MM.1S (cell line): ENCODE measurements around the gene ADCYAP1R1.

Experiments used
- DNase-seq: peaks from one replicate; pipeline ENCODE4 v3.0.0-alpha.2; 2015
- H2AFZ ChIP-seq: fragments of 300-600 bp; sonication (generic); 2 replicates; pipeline ENCODE4 v1.6.0; 2016; ENCODE audit warnings: antibody characterized with exemption, low read length
- H3F3A ChIP-seq: fragments of 300-600 bp; sonication (generic); 2 replicates; pipeline ENCODE4 v1.6.1; 2016; ENCODE audit warnings: mild to moderate bottlenecking, antibody characterized with exemption, low read length, moderate library complexity, mixed read lengths; ENCODE audit not compliant: insufficient read depth
- H3K27ac ChIP-seq: fragments of 300-600 bp; sonication (generic); 2 replicates; pipeline ENCODE4 v1.5.1; 2016; ENCODE audit warnings: mild to moderate bottlenecking, low read length
- H3K27me3 ChIP-seq: fragments of 300-600 bp; sonication (generic); replicated peaks from 2 replicates; pipeline ENCODE4 v1.6.0; 2016; ENCODE audit warnings: low read length; ENCODE audit not compliant: insufficient read depth
- H3K36me3 ChIP-seq: fragments of 300-600 bp; sonication (generic); replicated peaks from 2 replicates; pipeline ENCODE4 v1.6.1; 2016; ENCODE audit warnings: mild to moderate bottlenecking, low read length, mixed read lengths; ENCODE audit not compliant: insufficient read depth
- H3K4me1 ChIP-seq: fragments of 300-600 bp; sonication (generic); 2 replicates; pipeline ENCODE4 v1.6.1; 2016; ENCODE audit warnings: low read length, mixed read lengths
- H3K4me2 ChIP-seq: fragments of 300-600 bp; sonication (generic); 2 replicates; pipeline ENCODE4 v1.6.0; 2016; ENCODE audit warnings: low read depth, low read length
- H3K4me3 ChIP-seq: fragments of 300-600 bp; sonication (generic); 2 replicates; pipeline ENCODE4 v1.5.1; 2016; ENCODE audit warnings: low read length, mixed read lengths
- H3K79me2 ChIP-seq: fragments of 300-600 bp; sonication (generic); 2 replicates; pipeline ENCODE4 v1.6.1; 2016; ENCODE audit warnings: mixed run types, low read length, mixed read lengths
- H3K9ac ChIP-seq: fragments of 300-600 bp; sonication (generic); 2 replicates; pipeline ENCODE4 v1.6.1; 2016; ENCODE audit warnings: low read length, mixed read lengths
- H3K9me2 ChIP-seq: fragments of 300-600 bp; sonication (generic); replicated peaks from 2 replicates; pipeline ENCODE4 v1.6.1; 2016; ENCODE audit warnings: mild to moderate bottlenecking, low read length, mixed read lengths; ENCODE audit not compliant: insufficient read depth
- H3K9me3 ChIP-seq: fragments of 300-600 bp; sonication (generic); replicated peaks from 2 replicates; pipeline ENCODE4 v1.6.1; 2016; ENCODE audit warnings: mild to moderate bottlenecking, low read length, mixed read lengths; ENCODE audit not compliant: insufficient read depth
- H4K20me1 ChIP-seq: fragments of 300-600 bp; sonication (generic); 2 replicates; pipeline ENCODE4 v1.6.1; 2016; ENCODE audit warnings: mild to moderate bottlenecking, low read length, moderate library complexity, mixed read lengths; ENCODE audit not compliant: insufficient read depth
- EZH2 ChIP-seq: fragments of 300-600 bp; sonication (generic); optimal IDR thresholded peaks from 2 replicates; pipeline ENCODE3; 2017; ENCODE audit warnings: low read depth, mild to moderate bottlenecking, antibody characterized with exemption, low read length, mixed read lengths
- EZH2phosphoT487 ChIP-seq: fragments of 300-600 bp; sonication (generic); IDR thresholded peaks from 2 replicates; pipeline ENCODE4 v1.6.1; 2018; ENCODE audit warnings: antibody characterized with exemption, low read length
- TF ChIP-seq, protein P1 (sequence below): fragments of 300-600 bp; sonication (generic); IDR thresholded peaks from 2 replicates; pipeline ENCODE4 v1.5.1; 2016; ENCODE audit warnings: antibody characterized with exemption, low read length, mixed read lengths

The ADCYAP1R1 gene

DNA sequence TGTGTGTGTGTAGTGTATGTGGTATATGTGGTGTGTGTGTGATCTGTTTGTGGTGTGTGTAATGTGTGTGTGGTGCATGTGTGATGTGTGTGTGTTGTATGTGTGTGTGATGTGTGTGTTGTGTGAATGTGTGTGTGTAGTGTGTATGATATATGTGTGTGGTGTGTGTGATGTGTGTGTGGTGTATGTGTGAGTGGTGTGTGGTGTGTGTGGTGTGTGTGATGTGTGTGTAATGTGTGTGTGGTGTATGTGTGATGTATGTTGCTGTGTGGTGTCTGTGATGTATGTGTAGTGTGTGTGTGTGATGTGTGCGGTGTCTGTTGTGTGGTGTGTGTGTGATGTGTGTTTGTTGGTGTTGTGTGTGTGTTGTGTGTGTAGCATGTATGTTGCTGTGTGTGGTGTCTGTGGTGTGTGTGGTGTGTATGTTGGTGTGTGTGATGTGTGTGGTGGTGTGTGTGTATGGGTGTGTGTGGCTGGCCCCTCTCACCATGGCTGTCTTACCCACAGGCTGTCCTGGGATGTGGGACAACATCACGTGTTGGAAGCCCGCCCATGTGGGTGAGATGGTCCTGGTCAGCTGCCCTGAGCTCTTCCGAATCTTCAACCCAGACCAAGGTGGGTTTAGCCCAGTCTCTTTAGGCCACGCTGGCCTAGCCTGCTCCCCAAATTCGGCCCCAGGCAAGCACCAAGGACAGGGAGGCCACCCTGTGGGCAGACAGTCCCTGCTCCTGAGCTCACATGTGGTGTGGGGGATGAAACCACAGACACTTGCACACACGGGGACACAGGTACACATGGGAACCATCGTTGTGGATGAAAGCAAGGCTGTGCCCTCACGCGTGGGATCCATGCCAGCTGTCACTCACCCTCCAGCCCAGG is 25.6 kb downstream of the ADCYAP1R1 start:
- no peaks in the 10 kb centered on the region for H3K4me1 ChIP-seq
- no peaks in the 10 kb centered on the region for H3K79me2 ChIP-seq
- peaks cover 9% of the 10 kb centered on the region for H3K27me3 ChIP-seq
- DNase-seq, result no peak
- no peak overlapping the region for H3K27ac ChIP-seq
- no peaks in the 10 kb centered on the region for H3K9me2 ChIP-seq
- TF ChIP-seq, protein P1, sequence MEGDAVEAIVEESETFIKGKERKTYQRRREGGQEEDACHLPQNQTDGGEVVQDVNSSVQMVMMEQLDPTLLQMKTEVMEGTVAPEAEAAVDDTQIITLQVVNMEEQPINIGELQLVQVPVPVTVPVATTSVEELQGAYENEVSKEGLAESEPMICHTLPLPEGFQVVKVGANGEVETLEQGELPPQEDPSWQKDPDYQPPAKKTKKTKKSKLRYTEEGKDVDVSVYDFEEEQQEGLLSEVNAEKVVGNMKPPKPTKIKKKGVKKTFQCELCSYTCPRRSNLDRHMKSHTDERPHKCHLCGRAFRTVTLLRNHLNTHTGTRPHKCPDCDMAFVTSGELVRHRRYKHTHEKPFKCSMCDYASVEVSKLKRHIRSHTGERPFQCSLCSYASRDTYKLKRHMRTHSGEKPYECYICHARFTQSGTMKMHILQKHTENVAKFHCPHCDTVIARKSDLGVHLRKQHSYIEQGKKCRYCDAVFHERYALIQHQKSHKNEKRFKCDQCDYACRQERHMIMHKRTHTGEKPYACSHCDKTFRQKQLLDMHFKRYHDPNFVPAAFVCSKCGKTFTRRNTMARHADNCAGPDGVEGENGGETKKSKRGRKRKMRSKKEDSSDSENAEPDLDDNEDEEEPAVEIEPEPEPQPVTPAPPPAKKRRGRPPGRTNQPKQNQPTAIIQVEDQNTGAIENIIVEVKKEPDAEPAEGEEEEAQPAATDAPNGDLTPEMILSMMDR, result no peak
- no peak for TF ChIP-seq EZH2
- no peak overlapping the region for H3K4me3 ChIP-seq
- no peak overlapping the region for H2AFZ ChIP-seq
- H3K4me2 ChIP-seq, result no peak overlapping the region
- no peaks in the 10 kb centered on the region for H3K36me3 ChIP-seq
- H3K9ac ChIP-seq, result no peak overlapping the region
- no peaks in the 10 kb centered on the region for H3K9me3 ChIP-seq
- H3F3A ChIP-seq, result no peaks in the 10 kb centered on the region
- H4K20me1 ChIP-seq, result no peaks in the 10 kb centered on the region

DNA sequence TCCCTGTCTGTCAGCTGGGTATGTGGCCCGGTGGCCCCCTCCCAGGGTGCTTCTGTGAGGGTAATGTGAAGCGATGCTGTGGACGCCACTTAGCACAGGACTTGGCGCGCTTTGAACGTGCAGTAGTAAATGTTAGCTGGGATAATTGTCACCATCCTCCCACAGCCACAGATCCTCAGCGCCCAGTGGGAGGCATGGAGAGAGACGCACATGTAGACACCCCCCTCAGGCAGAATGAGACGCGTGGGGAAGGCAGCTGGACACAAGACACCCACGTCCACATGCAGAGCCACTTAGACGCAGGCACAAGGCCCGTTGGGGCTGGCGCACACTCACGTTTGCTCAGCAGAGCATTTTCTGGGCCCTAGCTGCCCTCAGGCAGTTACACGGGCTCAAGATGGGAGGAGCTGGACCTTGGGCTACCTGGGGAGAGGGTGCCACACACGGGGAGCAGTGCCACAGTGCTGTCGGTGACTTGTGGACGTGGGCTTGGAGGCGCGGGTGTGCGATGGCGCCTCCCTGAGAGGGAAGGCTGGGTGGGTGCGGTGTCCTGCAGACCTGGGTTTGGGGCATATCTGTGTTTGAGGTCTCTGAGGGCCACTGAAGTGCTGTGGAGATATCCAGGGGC is 26.4 kb downstream of the ADCYAP1R1 start:
- DNase-seq, result no peak
- no peak overlapping the region for H3K9ac ChIP-seq
- TF ChIP-seq EZH2 (no peak), EZH2phosphoT487 (no peak)
- TF ChIP-seq, protein P1, result no peak
- no peaks in the 10 kb centered on the region for H3K4me1 ChIP-seq
- no peaks in the 10 kb centered on the region for H3K36me3 ChIP-seq
- no peaks in the 10 kb centered on the region for H3K9me3 ChIP-seq
- H3F3A ChIP-seq, result no peaks in the 10 kb centered on the region
- H3K9me2 ChIP-seq, result no peaks in the 10 kb centered on the region
- no peak overlapping the region for H2AFZ ChIP-seq
- H4K20me1 ChIP-seq, result no peaks in the 10 kb centered on the region
- no peaks in the 10 kb centered on the region for H3K79me2 ChIP-seq
- no peak overlapping the region for H3K4me3 ChIP-seq
- no peak overlapping the region for H3K27ac ChIP-seq
- H3K4me2 ChIP-seq, result no peak overlapping the region
- H3K27me3 ChIP-seq, result peaks cover 9% of the 10 kb centered on the region

DNA sequence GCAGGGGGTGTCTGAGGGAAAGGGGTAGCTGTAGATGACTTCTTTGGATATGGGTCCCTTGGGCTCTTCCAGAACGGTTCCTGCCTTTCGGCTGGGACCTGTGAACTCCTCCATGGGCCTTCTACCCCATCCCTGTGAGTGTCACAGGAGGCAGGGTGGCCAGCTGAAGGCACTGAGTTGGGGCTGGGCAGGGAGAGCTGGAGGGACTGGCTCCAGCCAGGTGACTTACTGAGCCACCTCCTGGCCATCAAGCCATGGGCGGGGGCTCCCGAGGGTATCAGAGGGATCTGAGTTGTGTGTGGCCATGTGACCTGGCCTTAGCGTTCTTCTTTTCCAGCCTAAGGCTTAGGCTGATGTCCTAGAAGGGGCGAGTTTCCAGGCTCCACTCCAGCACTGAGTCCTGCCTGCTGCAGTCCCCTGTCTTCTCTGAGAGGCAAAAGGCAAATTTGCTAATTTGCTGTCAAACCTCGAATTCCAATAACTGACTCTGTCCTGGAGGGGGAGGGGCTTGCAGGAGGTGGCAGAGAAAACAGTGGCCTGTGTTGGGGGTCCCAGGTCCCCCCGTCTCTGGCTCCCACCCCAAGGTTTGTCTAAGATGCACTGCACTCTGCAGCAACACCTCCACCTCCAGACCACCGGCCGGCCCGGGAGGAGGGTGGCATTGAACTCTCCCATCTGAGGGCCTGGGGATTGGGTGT is 27.2 kb downstream of the ADCYAP1R1 start:
- Histone ChIP-seq H3K79me2 (no peaks in the 10 kb centered on the region), H3K4me2 (no peak overlapping the region), H3K27ac (no peak overlapping the region), H3F3A (no peaks in the 10 kb centered on the region), H3K27me3 (peaks cover 9% of the 10 kb centered on the region), H3K9me2 (no peaks in the 10 kb centered on the region), H4K20me1 (no peaks in the 10 kb centered on the region), H2AFZ (no peak overlapping the region), H3K9ac (no peak overlapping the region), H3K4me1 (no peaks in the 10 kb centered on the region), H3K36me3 (no peaks in the 10 kb centered on the region), H3K4me3 (no peak overlapping the region), H3K9me3 (no peaks in the 10 kb centered on the region)
- no peak for TF ChIP-seq EZH2
- TF ChIP-seq EZH2phosphoT487, result no peak
- TF ChIP-seq, protein P1, result no peak
- no peak for DNase-seq
